Measurements from ENCODE around the gene MKLN1. TPM values are rescaled to one million over a fixed set of nuclear protein-coding genes. Genes with fewer than 3 reads are reported as not detected.
"Not testable (repeated sequence)": the region's sequence is repeated elsewhere in the genome, so short reads cannot be mapped to it uniquely, and the experiment has no call there.

The MKLN1 gene
- total and polyA plus RNA-seq, 2 experiments from 2014 or later, result 33.8 to 59.3 TPM

- no peaks in the 10 kb centered on the region for H4K20me1 ChIP-seq (ENCODE audit: insufficient read depth, poor library complexity, severe bottlenecking)
- H3K27ac ChIP-seq, result no peak overlapping the region
- H3K4me2 ChIP-seq, result no peak overlapping the region
- H3K4me1 ChIP-seq (ENCODE audit: insufficient read depth), result no peaks in the 10 kb centered on the region
- no peaks in the 10 kb centered on the region for H3K9me3 ChIP-seq (ENCODE audit: low read depth)
- no peak overlapping the region for H3K4me3 ChIP-seq
- no peak overlapping the region for H2AFZ ChIP-seq
- H3K79me2 ChIP-seq, result no peaks in the 10 kb centered on the region
- no peak for DNase-seq (ENCODE audit: low spot score)
- no peak for TF ChIP-seq CTCF (IDR thresholded peaks at IDR 0.05; ENCODE audit: poor library complexity)
- no peak for TF ChIP-seq EZH2 (IDR thresholded peaks at IDR 0.05; ENCODE audit: borderline replicate concordance)
- no peak for TF ChIP-seq EZH2phosphoT487 (IDR thresholded peaks at IDR 0.05; ENCODE audit: low read depth, severe bottlenecking, unreplicated experiment)
- H3K27me3 ChIP-seq, result no peaks in the 10 kb centered on the region
- H3K36me3 ChIP-seq (replicated peaks; ENCODE audit: insufficient read depth, low read depth), result no peaks in the 10 kb centered on the region
- no peaks in the 10 kb centered on the region for H3K9me2 ChIP-seq (replicated peaks; ENCODE audit: insufficient read depth)
These were observed 22.5 kb upstream of the MKLN1 start for GRCh38 chr7:131305152-131305551.

GRCh38 chr7:131306041-131306440, 21.6 kb upstream of the MKLN1 start:
- not testable (repeated sequence) for H2AFZ ChIP-seq; H3K27ac ChIP-seq; H3K4me2 ChIP-seq; H3K27me3 ChIP-seq; H4K20me1 ChIP-seq (ENCODE audit: insufficient read depth, poor library complexity, severe bottlenecking); H3K4me3 ChIP-seq; H3K9me3 ChIP-seq (ENCODE audit: low read depth); H3K36me3 ChIP-seq (replicated peaks; ENCODE audit: insufficient read depth, low read depth); H3K9me2 ChIP-seq (replicated peaks; ENCODE audit: insufficient read depth); H3K4me1 ChIP-seq (ENCODE audit: insufficient read depth); H3K79me2 ChIP-seq; DNase-seq (ENCODE audit: low spot score)
- 91% methylated on average over 3 of the region's 3 CpGs for WGBS (ENCODE audit: low lambda C conversion rate, missing lambda C conversion rate)

- Histone ChIP-seq H3K27ac (no peak overlapping the region), H3K4me3 (no peak overlapping the region), H3K27me3 (no peaks in the 10 kb centered on the region), H4K20me1 (ENCODE audit: insufficient read depth, poor library complexity, severe bottlenecking) (no peaks in the 10 kb centered on the region), H3K4me1 (ENCODE audit: insufficient read depth) (no peaks in the 10 kb centered on the region), H3K9me2 (replicated peaks; ENCODE audit: insufficient read depth) (no peaks in the 10 kb centered on the region), H3K36me3 (replicated peaks; ENCODE audit: insufficient read depth, low read depth) (no peaks in the 10 kb centered on the region), H3K4me2 (no peak overlapping the region), H3K9me3 (ENCODE audit: low read depth) (peaks cover 9% of the 10 kb centered on the region), H2AFZ (no peak overlapping the region), H3K79me2 (no peaks in the 10 kb centered on the region)
- no peak for DNase-seq (ENCODE audit: low spot score)
- TF ChIP-seq EZH2 (IDR thresholded peaks at IDR 0.05; ENCODE audit: borderline replicate concordance), result no peak
These were observed 20.9 kb upstream of the MKLN1 start for GRCh38 chr7:131306777-131307176.

- no peaks in the 10 kb centered on the region for H4K20me1 ChIP-seq (ENCODE audit: insufficient read depth, poor library complexity, severe bottlenecking)
- H3K4me2 ChIP-seq, result no peak overlapping the region
- H3K9me3 ChIP-seq (ENCODE audit: low read depth), result peaks cover 9% of the 10 kb centered on the region
- no peaks in the 10 kb centered on the region for H3K36me3 ChIP-seq (replicated peaks; ENCODE audit: insufficient read depth, low read depth)
- no peak overlapping the region for H3K27ac ChIP-seq
- no peak for DNase-seq (ENCODE audit: low spot score)
- TF ChIP-seq CTCF (IDR thresholded peaks at IDR 0.05; ENCODE audit: poor library complexity) (no peak), EZH2 (IDR thresholded peaks at IDR 0.05; ENCODE audit: borderline replicate concordance) (no peak), EZH2phosphoT487 (IDR thresholded peaks at IDR 0.05; ENCODE audit: low read depth, severe bottlenecking, unreplicated experiment) (no peak)
- WGBS (ENCODE audit: low lambda C conversion rate, missing lambda C conversion rate), result 91% methylated on average over 1 of the region's 1 CpG
- H2AFZ ChIP-seq, result no peak overlapping the region
- no peak overlapping the region for H3K4me3 ChIP-seq
- H3K4me1 ChIP-seq (ENCODE audit: insufficient read depth), result no peaks in the 10 kb centered on the region
- H3K27me3 ChIP-seq, result no peaks in the 10 kb centered on the region
- H3K9me2 ChIP-seq (replicated peaks; ENCODE audit: insufficient read depth), result no peaks in the 10 kb centered on the region
- no peaks in the 10 kb centered on the region for H3K79me2 ChIP-seq
These were observed 20.0 kb upstream of the MKLN1 start for GRCh38 chr7:131307627-131308026.

- no peak for DNase-seq (ENCODE audit: low spot score)
- Histone ChIP-seq H3K79me2 (no peaks in the 10 kb centered on the region), H2AFZ (no peak overlapping the region), H3K36me3 (replicated peaks; ENCODE audit: insufficient read depth, low read depth) (no peaks in the 10 kb centered on the region), H3K4me2 (no peak overlapping the region), H3K9me2 (replicated peaks; ENCODE audit: insufficient read depth) (no peaks in the 10 kb centered on the region), H3K9me3 (ENCODE audit: low read depth) (peaks cover 9% of the 10 kb centered on the region), H3K27ac (no peak overlapping the region), H3K27me3 (no peaks in the 10 kb centered on the region), H4K20me1 (ENCODE audit: insufficient read depth, poor library complexity, severe bottlenecking) (no peaks in the 10 kb centered on the region), H3K4me1 (ENCODE audit: insufficient read depth) (no peaks in the 10 kb centered on the region), H3K4me3 (no peak overlapping the region)
- TF ChIP-seq CTCF (IDR thresholded peaks at IDR 0.05; ENCODE audit: poor library complexity) (no peak), EZH2phosphoT487 (IDR thresholded peaks at IDR 0.05; ENCODE audit: low read depth, severe bottlenecking, unreplicated experiment) (no peak), EZH2 (IDR thresholded peaks at IDR 0.05; ENCODE audit: borderline replicate concordance) (no peak)
- 70% methylated on average over 1 of the region's 1 CpG for WGBS (ENCODE audit: low lambda C conversion rate, missing lambda C conversion rate)
These were observed 14.8 kb upstream of the MKLN1 start for GRCh38 chr7:131312838-131313237.
